Psoas muscle (tissue), 8 donors: Measurements from ENCODE around the gene SEC23B. TPM values are rescaled to one million over a fixed set of nuclear protein-coding genes. Genes with fewer than 3 reads are reported as not detected.

Experiments used
- ATAC-seq, 4 donors: fragments of 200-7000 bp; cut with Tn5 transposase; one replicate each; pipeline ENCODE4 v1.9.1; 2020; ENCODE audit warnings: moderate library complexity in 3 of 4, mild to moderate bottlenecking in 2 of 4
- DNase-seq, 2 donors: peaks; one replicate each; pipeline ENCODE4 v3.0.0-alpha.2; 2020
- H3K27ac ChIP-seq: fragments of 200-600 bp; one replicate; pipeline ENCODE4 v1.8.0; 2022
- H3K27me3 ChIP-seq, 3 donors: fragments of 200-600 bp in 1 of 3; one replicate each; pipeline versions ENCODE4 v1.6.1 to v1.8.0; 2013 to 2022; ENCODE audit warnings: low read length in 2 of 3, mild to moderate bottlenecking in 2 of 3, moderate library complexity in 1 of 3; ENCODE audit not compliant: insufficient read depth in 3 of 3
- H3K36me3 ChIP-seq, 2 donors: fragments of 200-600 bp in 1 of 2; one replicate each; pipeline versions ENCODE4 v1.6.1 to v1.8.0; 2013 to 2022; ENCODE audit warnings: low read depth in 1 of 2, mild to moderate bottlenecking in 1 of 2, moderate library complexity in 1 of 2; ENCODE audit not compliant: insufficient read depth in 1 of 2
- H3K4me1 ChIP-seq: fragments of 200-600 bp; one replicate; pipeline ENCODE4 v1.8.0; 2022
- H3K4me3 ChIP-seq: fragments of 200-600 bp; one replicate; pipeline ENCODE4 v1.8.0; 2022; ENCODE audit warnings: mild to moderate bottlenecking
- H3K9me3 ChIP-seq: fragments of 200-600 bp; one replicate; pipeline ENCODE4 v1.8.0; 2022
- CTCF ChIP-seq: fragments of 200-600 bp; IDR thresholded peaks from one replicate; pipeline ENCODE4 v1.8.0; 2022; ENCODE audit warnings: antibody characterized with exemption
- WGBS, 3 donors: extraction: QIAGEN DNeasy Blood & Tissue Kit; methylation state at CpG; one replicate each; pipeline versions ENCODE4 v1.1.6 to v1.1.7; 2013; 5-methylcytosine and 5-hydroxymethylcytosine counted together
- intact Hi-C, 2 donors: fragments of 100-400 bp; cut with DNase I; formaldehyde crosslinking; loops; one replicate each; pipeline versions ENCODE4 v1.11.0 to v1.14.2; 2022
- polyA plus RNA-seq, 3 donors: library from polyadenylated mRNA; stranded (reverse); fragments of 200-250 nt; gene quantifications; one replicate each; pipeline ENCODE4 v1.2.3, GENCODE V29; 2013
- total RNA-seq, 4 donors: library from RNA; stranded (reverse); fragmentation: NEBNext Ultra II Directional in 2 of 4; extraction: Animal tissue kit (Norgen Biotek cat#: 25700) in 2 of 4; gene quantifications; one replicate each; pipeline versions ENCODE4 v1.2.1 to v1.2.4, GENCODE V29; 2021 to 2023
- donor health status: healthy with polysubstance abuse.
- donor health status: DM: no; HTN: no; CAD: no; lungs with moderate emphysema.
- donor health status: Bipolar disorder and iron deficiency.
- donor health status: healthy.
- donor health status: DM: yes; HTN: yes; CAD: no.
- donor health status: DM: no; HTN: no; CAD: no.
- donor health status: DM: no; HTN: no; CAD: no.
- donor health status: DM: yes; HTN: yes; CAD: no.

SEC23B gene
- total and polyA plus RNA-seq, 7 donors = 3.1 to 14.0 (median 7.9) TPM

GRCh38 chr20:18466894-18467730, 40.6 kb upstream of the SEC23B start, which contains the start of the genes DZANK1 and POLR3F:
Gene DZANK1, minus strand, starts transcription at chr20:18467030. Its CDS starts 1,672 bp downstream, at chr20:18465358.
Gene POLR3F, plus strand, starts transcription at chr20:18467390. Its CDS starts 117 bp downstream, at chr20:18467507.
- Histone ChIP-seq H3K36me3 (peaks cover 4 to 29% of the 10 kb centered on the region in 2 donors), H3K4me3 (peak within 1 kb of the TSS; percentile 98), H3K27me3 (no peaks in the 10 kb centered on the region), H3K9me3 (no peaks in the 10 kb centered on the region), H3K27ac (peak within 1 kb of the TSS; percentile 92), H3K4me1 (peaks cover 13% of the 10 kb centered on the region)
- intact Hi-C loops = loop anchor here (5.0 kb wide), 2 partner anchors 35 to 175 kb away; no protein-coding TSS in a partner anchor
- peak; percentile 100 for ATAC-seq
- 0 to 1% (median 0%) methylated on average over 55 to 57 of the region's 57 CpGs for WGBS, 3 donors
- no peak for TF ChIP-seq CTCF
- peak; percentile 97 for DNase-seq

GRCh38 chr20:18477218-18477617, 30.5 kb upstream of the SEC23B start:
- intact Hi-C loops = no loop called here
- Histone ChIP-seq H3K4me3 (no peak overlapping the region), H3K4me1 (no peaks in the 10 kb centered on the region), H3K27me3 (no peaks in the 10 kb centered on the region), H3K36me3 (peaks cover 15 to 95% of the 10 kb centered on the region in 2 donors), H3K9me3 (no peaks in the 10 kb centered on the region), H3K27ac (no peak overlapping the region)
- no peak for ATAC-seq
- WGBS, 3 donors = 96 to 98% (median 98%) methylated on average over 1 of the region's 1 CpG
- no peak for DNase-seq
- no peak for TF ChIP-seq CTCF

GRCh38 chr20:18477821-18478220, 29.9 kb upstream of the SEC23B start:
- Histone ChIP-seq H3K36me3 (peaks cover 21 to 95% of the 10 kb centered on the region in 2 donors), H3K4me3 (no peak overlapping the region), H3K9me3 (no peaks in the 10 kb centered on the region), H3K27me3 (no peaks in the 10 kb centered on the region), H3K27ac (no peak overlapping the region), H3K4me1 (no peaks in the 10 kb centered on the region)
- DNase-seq (no peak), ATAC-seq (no peak)
- intact Hi-C loops = no loop called here
- WGBS, 3 donors = 70 to 82% (median 76%) methylated on average over 1 of the region's 1 CpG
- TF ChIP-seq CTCF = no peak

- H3K27ac ChIP-seq = no peak overlapping the region
- no peaks in the 10 kb centered on the region for H3K27me3 ChIP-seq
- H3K9me3 ChIP-seq = no peaks in the 10 kb centered on the region
- peaks cover 14 to 93% of the 10 kb centered on the region in 2 donors for H3K36me3 ChIP-seq
- ATAC-seq (no peak), DNase-seq (no peak)
- intact Hi-C loops = no loop called here
- H3K4me3 ChIP-seq = no peak overlapping the region
- TF ChIP-seq CTCF = no peak
- 92 to 98% (median 92%) methylated on average over 4 of the region's 4 CpGs for WGBS, 3 donors
- H3K4me1 ChIP-seq = no peaks in the 10 kb centered on the region
Measured at GRCh38 chr20:18481596-18481995, 26.1 kb upstream of the SEC23B start.
